GM12878 (cell line): ENCODE measurements around the gene FAM78A. TPM values are rescaled to one million over a fixed set of nuclear protein-coding genes. Genes with fewer than 3 reads are reported as not detected.
A peak's percentile ranks its signal among the peaks of the same experiment; 100 is the strongest.

ENCODE experiments used
- ATAC-seq: fragments of 200-7000 bp; cut with Tn5 transposase; 3 replicates; pipeline ENCODE4 v1.9.1; 2020; ENCODE audit warnings: mild to moderate bottlenecking, moderate library complexity
- BruUV-seq: library from RNA; stranded (reverse); fragments of 400-500 nt; replicated peaks from 2 replicates; lab custom pipeline; 2021; lab: Mats Ljungman, UMichigan
- CTCF ChIA-PET: fragments of 300-600 bp; sonication (Branson Sonifier 250); formaldehyde crosslinking; extraction: SDS; loops from one replicate; lab custom pipeline; 2021; ENCODE audit warnings: inconsistent platforms; lab: Yijun Ruan, JAX
- POLR2A ChIA-PET: fragments of 350-600 bp; formaldehyde crosslinking; extraction: SDS; loops from one replicate; lab custom pipeline; 2021; ENCODE audit warnings: inconsistent platforms; lab: Charles Lee
- RAD21 ChIA-PET: fragments of 300-600 bp; sonication (Branson Sonifier 250); formaldehyde crosslinking; loops from one replicate; lab custom pipeline; 2023; ENCODE audit warnings: antibody characterized with exemption; ENCODE audit not compliant: unreplicated experiment; lab: Charles Lee
- SMC1A ChIA-PET: fragments of 300-600 bp; sonication (Branson Sonifier 250); formaldehyde crosslinking; loops from one replicate; lab custom pipeline; 2023; ENCODE audit not compliant: unreplicated experiment, uncharacterized antibody; lab: Charles Lee
- DNase-seq: peaks from one replicate; pipeline ENCODE4 v3.0.0-alpha.2; 2011; ENCODE audit warnings: low read depth, low spot score
- FAIRE-seq: peaks from 3 replicates; lab custom pipeline; 2011; peaks lifted over from hg19 to GRCh38; lab: Jason Lieb, UNC
- H2AFZ ChIP-seq: 2 replicates; pipeline ENCODE4 v1.6.0; 2011; ENCODE audit warnings: low read depth, low read length, control low read depth; ENCODE audit not compliant: control insufficient read depth
- H3K27ac ChIP-seq: 2 replicates; pipeline ENCODE4 v1.5.1; 2011; ENCODE audit warnings: control low read depth; ENCODE audit not compliant: control insufficient read depth, insufficient read depth
- H3K27me3 ChIP-seq, 2 experiments: replicated peaks in 1 of 2; 2 replicates each; pipeline versions ENCODE4 v1.6.0 to v1.6.1; 2011; ENCODE audit warnings: low read length in 1 of 2; ENCODE audit not compliant: control insufficient read depth in 2 of 2, insufficient read depth in 2 of 2
- H3K36me3 ChIP-seq, 2 experiments: 2 replicates each; pipeline ENCODE4 v1.5.1; 2011; ENCODE audit warnings: low read length in 1 of 2; ENCODE audit not compliant: control insufficient read depth in 2 of 2, insufficient read depth in 2 of 2
- H3K4me1 ChIP-seq: 2 replicates; pipeline ENCODE4 v1.6.1; 2011; ENCODE audit warnings: mild to moderate bottlenecking, low read length, moderate library complexity, mixed read lengths; ENCODE audit not compliant: control insufficient read depth, insufficient read depth
- H3K4me2 ChIP-seq: 2 replicates; pipeline ENCODE4 v1.6.0; 2011; ENCODE audit warnings: control low read depth; ENCODE audit not compliant: control insufficient read depth, insufficient read depth
- H3K4me3 ChIP-seq: fragments of 200-600 bp; sonication (generic); 2 replicates; pipeline ENCODE4 v1.5.1; 2016
- H3K79me2 ChIP-seq: 2 replicates; pipeline ENCODE4 v1.6.0; 2011; ENCODE audit warnings: low read length; ENCODE audit not compliant: control insufficient read depth, insufficient read depth
- H3K9ac ChIP-seq: 2 replicates; pipeline ENCODE4 v1.8.0; 2011; ENCODE audit warnings: low read length, control low read depth, mixed read lengths; ENCODE audit not compliant: control insufficient read depth, insufficient read depth
- H3K9me3 ChIP-seq: replicated peaks from 3 replicates; pipeline ENCODE4 v1.5.1; 2011; ENCODE audit warnings: mild to moderate bottlenecking, low read length; ENCODE audit not compliant: control insufficient read depth, insufficient read depth
- H4K20me1 ChIP-seq: 2 replicates; pipeline ENCODE4 v1.6.0; 2011; ENCODE audit not compliant: control insufficient read depth, insufficient read depth
- CEBPB ChIP-seq, 2 experiments: fragments of 150-350 bp in 1 of 2; IDR thresholded peaks; 2 replicates each; pipeline ENCODE4 v1.6.1; 2012 to 2014; ENCODE audit warnings: low read depth in 2 of 2, low read length in 2 of 2, borderline replicate concordance in 1 of 2, inconsistent platforms in 1 of 2
- E4F1 ChIP-seq: fragments of 450-650 bp; IDR thresholded peaks from 2 replicates; pipeline ENCODE4 v1.6.1; 2018; ENCODE audit warnings: borderline replicate concordance, mild to moderate bottlenecking; ENCODE audit not compliant: partially characterized antibody
- EZH2 ChIP-seq: IDR thresholded peaks from 2 replicates; pipeline ENCODE4 v1.6.1; 2012; ENCODE audit warnings: low read depth, mild to moderate bottlenecking, control low read depth, inconsistent platforms, low read length, borderline replicate concordance; ENCODE audit not compliant: control insufficient read depth
- HDGF ChIP-seq: fragments of 450-650 bp; IDR thresholded peaks from 2 replicates; pipeline ENCODE4 v1.6.1; 2016; ENCODE audit warnings: antibody characterized with exemption
- IKZF1 ChIP-seq: fragments of 450-650 bp; conservative IDR thresholded peaks from 2 replicates; pipeline ENCODE4 v1.6.1; 2017; ENCODE audit warnings: antibody characterized with exemption, mild to moderate bottlenecking
- NKRF ChIP-seq: fragments of 450-650 bp; conservative IDR thresholded peaks from 2 replicates; pipeline ENCODE4 v1.6.1; 2017; ENCODE audit warnings: mild to moderate bottlenecking, moderate library complexity
- NR2C2 ChIP-seq: IDR thresholded peaks from 2 replicates; pipeline ENCODE4 v1.6.1; 2011; ENCODE audit warnings: borderline replicate concordance, low read depth; ENCODE audit not compliant: control insufficient read depth, insufficient read length
- NR2F1 ChIP-seq: fragments of 450-650 bp; conservative IDR thresholded peaks from 2 replicates; pipeline ENCODE4 v1.6.1; 2017; ENCODE audit warnings: mild to moderate bottlenecking
- POLR2A ChIP-seq: IDR thresholded peaks from 2 replicates; pipeline ENCODE4 v1.6.1; 2011; ENCODE audit warnings: low read depth, mild to moderate bottlenecking, low read length
- TARDBP ChIP-seq: IDR thresholded peaks from 2 replicates; pipeline ENCODE4 v1.6.1; 2016; ENCODE audit warnings: borderline replicate concordance
- USF2 ChIP-seq: IDR thresholded peaks from 2 replicates; pipeline ENCODE4 v1.6.1; 2011; ENCODE audit warnings: low read depth, low read length, improper control_type of control experiment, borderline replicate concordance
- ZNF274 ChIP-seq: IDR thresholded peaks from one replicate; pipeline ENCODE4 v1.8.0; 2011; ENCODE audit not compliant: insufficient read length, insufficient read depth
- WGBS: methylation state at CpG from one replicate; pipeline ENCODE4 v1.1.6; 2016; ENCODE audit warnings: low lambda C conversion rate; ENCODE audit not compliant: insufficient replicate concordance, insufficient coverage; ENCODE audit errors: missing lambda C conversion rate; 5-methylcytosine and 5-hydroxymethylcytosine counted together
- in situ Hi-C: fragments of 300-500 bp; cut with MboI; formaldehyde crosslinking; loops from 9 replicates; pipeline ENCODE4 v1.14.3; 2018; ENCODE audit warnings: mixed read lengths
- intact Hi-C: fragments of 100-400 bp; cut with micrococcal nuclease; formaldehyde crosslinking; loops from one replicate; pipeline ENCODE4 v1.14.2; 2022; ENCODE audit not compliant: unreplicated experiment
- polyA plus RNA-seq, 11 experiments: library from polyadenylated mRNA; depleted of rRNA in 4 of 11; unstranded in 6 of 11; stranded (reverse) in 5 of 11; fragments of >200 nt; fragmentation: Nextera tagmentation in 4 of 11; fragmentation: Illumina TruSeq in 1 of 11; extraction: Ambion mirVana in 4 of 11; extraction: Trizol in 1 of 11; gene quantifications; 1 replicate in 1 of 11; 2 replicates in 10 of 11; pipeline versions ENCODE4 v1.2.1 to v1.2.3, GENCODE V29; 2011 to 2016; ENCODE audit warnings: inconsistent platforms in 2 of 11, missing spikeins in 2 of 11, low read depth in 1 of 11
- total RNA-seq, 4 experiments: library from RNA; depleted of rRNA in 3 of 4; stranded (reverse); fragments of >200 nt in 3 of 4; fragmentation: Illumina TruSeq in 1 of 4; extraction: Trizol in 1 of 4; gene quantifications; 2 replicates each; pipeline versions ENCODE4 v1.2.1 to v1.2.3, GENCODE V29; 2013 to 2021

FAM78A gene
- total and polyA plus RNA-seq, 10 of the 15 experiments (the other 5 are each of a cell fraction or from before 2014, with no cell fraction given): 0.18 to 32.5 (median 12.2) TPM

GRCh38 chr9:131277287-131277909 lies 1.1 kb upstream of the FAM78A start (continued):
- no peak for TF ChIP-seq NR2C2

GRCh38 chr9:131276891-131277286 lies 579 bp upstream of the FAM78A start:
- ChIA-PET POLR2A (interaction anchor here (0.6 to 11.3 kb wide), 2 partner anchors 8 to 23 kb away, joined by 3 to 267 read pairs; no protein-coding TSS in a partner anchor), SMC1A (interaction anchor here (1.3 to 7.9 kb wide), 2 partner anchors 22 to 59 kb away, joined by 3 to 154 read pairs; no protein-coding TSS in a partner anchor), CTCF (interaction anchor here (0.6 to 9.8 kb wide), 3 partner anchors 23 to 294 kb away, joined by 3 to 151 read pairs (median 63); no protein-coding TSS in a partner anchor), RAD21 (interaction anchor here (3.3 to 11.6 kb wide), 2 partner anchors 21 to 98 kb away, joined by 35 to 181 read pairs; no protein-coding TSS in a partner anchor)
- no TSS peak for BruUV-seq
- Histone ChIP-seq H3K9ac (peak overlapping the region; percentile 97), H3K4me1 (peaks cover 16% of the 10 kb centered on the region), H3K27me3 (peaks cover 0 to under 1% of the 10 kb centered on the region in 2 experiments; a peak in 2 of 4 replicates), H3K4me2 (peak overlapping the region; percentile 77; the same call in 1 of the 2 replicates), H3K79me2 (peaks cover 53% of the 10 kb centered on the region), H3K27ac (peak overlapping the region; percentile 99), H2AFZ (no peak overlapping the region; the same call in 1 of the 2 replicates), H4K20me1 (no peaks in the 10 kb centered on the region), H3K4me3 (peak overlapping the region; percentile 99), H3K36me3 (no peaks in the 10 kb centered on the region), H3K9me3 (no peaks in the 10 kb centered on the region)
- no peak for DNase-seq
- no peak for FAIRE-seq
- intact Hi-C loops (loop anchor here (1.0 kb wide), 1 partner anchor 25 kb away; no protein-coding TSS in a partner anchor), in situ Hi-C loops (no loop called here)
- ATAC-seq: no peak; the same call in 2 of the 3 replicates
- 0% methylated on average over 28 of the region's 60 CpGs for WGBS
- no peak for TF ChIP-seq TARDBP
- peak; percentile 11; the same call in 1 of the 2 replicates for TF ChIP-seq NR2F1
- TF ChIP-seq CEBPB (IDR thresholded peaks at IDR 0.05; ENCODE audit: borderline replicate concordance in 1 of 2, low read depth in 2 of 2, low read length in 2 of 2): no peak
- TF ChIP-seq USF2: no peak
- TF ChIP-seq IKZF1: peak; percentile 85
- TF ChIP-seq HDGF: no peak
- TF ChIP-seq ZNF274: no peak
- no peak for TF ChIP-seq EZH2
- TF ChIP-seq NKRF: 0 out of 2 replicates have a peak, but pooled peaks have one; percentile 1
- no peak for TF ChIP-seq E4F1
- TF ChIP-seq POLR2A: no peak
